Caco-2 (cell line): Measurements from ENCODE around the gene C10orf67. TPM values are rescaled to one million over a fixed set of nuclear protein-coding genes. Genes with fewer than 3 reads are reported as not detected.
"Not testable (repeated sequence)": the region's sequence is repeated elsewhere in the genome, so short reads cannot be mapped to it uniquely, and the experiment has no call there.

Experiments
- BruUV-seq: library from RNA; stranded (reverse); fragments of 400-500 nt; replicated peaks from 2 replicates; lab custom pipeline; 2021; lab: Mats Ljungman, UMichigan
- CTCF ChIA-PET: fragments of 300-600 bp; sonication (Branson Sonifier 250); formaldehyde crosslinking; loops from one replicate; lab custom pipeline; 2022; ENCODE audit warnings: antibody characterized with exemption; lab: Charles Lee
- POLR2A ChIA-PET: fragments of 300-600 bp; sonication (Branson Sonifier 250); formaldehyde crosslinking; loops from one replicate; lab custom pipeline; 2022; ENCODE audit warnings: antibody characterized with exemption; lab: Charles Lee
- DNase-seq, 2 experiments: peaks; one replicate each; pipeline versions ENCODE4 v3.0.0 to v3.0.0-alpha.2; 2020 to 2022
- H3K27me3 ChIP-seq: replicated peaks from 2 replicates; pipeline ENCODE4 v1.6.0; 2011; ENCODE audit warnings: low read length; ENCODE audit not compliant: control insufficient read depth, insufficient read depth
- H3K36me3 ChIP-seq: 2 replicates; pipeline ENCODE4 v1.5.1; 2011; ENCODE audit warnings: low read length; ENCODE audit not compliant: control insufficient read depth, insufficient read depth
- H3K4me1 ChIP-seq: fragments of 250-450 bp; sonication (Bioruptor Pico); 2 replicates; pipeline ENCODE4 v1.5.1; 2020; ENCODE audit warnings: mild to moderate bottlenecking
- H3K4me3 ChIP-seq: 2 replicates; pipeline ENCODE4 v1.5.1; 2011; ENCODE audit warnings: low read depth, mild to moderate bottlenecking, control low read depth, low read length
- H3K9me3 ChIP-seq: fragments of 250-450 bp; sonication (Bioruptor Pico); 2 replicates; pipeline ENCODE4 v1.5.1; 2020; ENCODE audit warnings: mild to moderate bottlenecking, moderate library complexity
- H3K27ac Mint-ChIP-seq: one replicate; pipeline ENCODE4 v1.8.0; 2022; ENCODE audit warnings: mixed read lengths; ENCODE audit not compliant: unreplicated experiment
- H3K27me3 Mint-ChIP-seq: one replicate; pipeline ENCODE4 v1.8.0; 2022; ENCODE audit warnings: mixed read lengths; ENCODE audit not compliant: insufficient read depth, unreplicated experiment
- H3K36me3 Mint-ChIP-seq: one replicate; pipeline ENCODE4 v1.8.0; 2022; ENCODE audit warnings: mild to moderate bottlenecking, mixed read lengths; ENCODE audit not compliant: insufficient read depth, unreplicated experiment
- H3K4me1 Mint-ChIP-seq: one replicate; pipeline ENCODE4 v1.8.0; 2022; ENCODE audit warnings: low read depth, mixed read lengths; ENCODE audit not compliant: unreplicated experiment
- H3K4me3 Mint-ChIP-seq: one replicate; pipeline ENCODE4 v1.8.0; 2022; ENCODE audit warnings: mild to moderate bottlenecking, moderate library complexity, mixed read lengths; ENCODE audit not compliant: unreplicated experiment
- H3K9me3 Mint-ChIP-seq: one replicate; pipeline ENCODE4 v1.8.0; 2022; ENCODE audit warnings: mixed read lengths; ENCODE audit not compliant: unreplicated experiment
- CTCF ChIP-seq, 2 experiments: fragments of 200-600 bp in 1 of 2; IDR thresholded peaks; 1 replicate in 1 of 2; 2 replicates in 1 of 2; pipeline versions ENCODE4 v1.5.1 to v1.8.0; 2011 to 2022; ENCODE audit warnings: antibody characterized with exemption in 1 of 2, control low read depth in 1 of 2, inconsistent platforms in 1 of 2, low read depth in 1 of 2, low read length in 1 of 2, mild to moderate bottlenecking in 1 of 2, moderate library complexity in 1 of 2; ENCODE audit not compliant: insufficient read depth in 1 of 2, severe bottlenecking in 1 of 2, unreplicated experiment in 1 of 2
- intact Hi-C: fragments of 100-400 bp; cut with micrococcal nuclease; formaldehyde crosslinking; loops from one replicate; pipeline ENCODE4 v1.10.0; 2022; ENCODE audit not compliant: unreplicated experiment
- total RNA-seq: library from RNA; stranded (reverse); gene quantifications from 2 replicates; pipeline ENCODE4 v1.2.3, GENCODE V29; 2022

The C10orf67 gene
- total RNA-seq, 1 experiment from 2014 or later, result not detected

- Histone ChIP-seq H3K4me3 (no peak overlapping the region), H3K36me3 (no peaks in the 10 kb centered on the region), H3K27me3 (no peaks in the 10 kb centered on the region), H3K9me3 (no peaks in the 10 kb centered on the region), H3K4me1 (no peaks in the 10 kb centered on the region)
- H3K36me3 Mint-ChIP-seq, result no peaks in the 10 kb centered on the region
- H3K27me3 Mint-ChIP-seq, result no peaks in the 10 kb centered on the region
- no peaks in the 10 kb centered on the region for H3K9me3 Mint-ChIP-seq
- BruUV-seq, result no TSS peak
- no peak for DNase-seq
- peaks cover 6% of the 10 kb centered on the region for H3K4me1 Mint-ChIP-seq
- intact Hi-C loops, result no loop called here
- TF ChIP-seq CTCF (IDR thresholded peaks at IDR 0.05; ENCODE audit: insufficient read depth in 1 of 2, low read depth in 1 of 2, low read length in 1 of 2, severe bottlenecking in 1 of 2, unreplicated experiment in 1 of 2), result no peak
- POLR2A ChIA-PET, result no interaction called here
- CTCF ChIA-PET, result no interaction called here
- H3K4me3 Mint-ChIP-seq, result no peak overlapping the region
- H3K27ac Mint-ChIP-seq, result no peak overlapping the region
These were observed 25.5 kb upstream of the C10orf67 start for GRCh38 chr10:23370106-23370505.

- POLR2A ChIA-PET, result no interaction called here
- Mint-ChIP-seq H3K4me1 (peaks cover 6% of the 10 kb centered on the region), H3K4me3 (no peak overlapping the region), H3K27me3 (peaks cover 4% of the 10 kb centered on the region), H3K36me3 (no peaks in the 10 kb centered on the region), H3K27ac (no peak overlapping the region), H3K9me3 (no peaks in the 10 kb centered on the region)
- CTCF ChIA-PET, result no interaction called here
- intact Hi-C loops, result no loop called here
- no peak for TF ChIP-seq CTCF (IDR thresholded peaks at IDR 0.05; ENCODE audit: insufficient read depth in 1 of 2, low read depth in 1 of 2, low read length in 1 of 2, severe bottlenecking in 1 of 2, unreplicated experiment in 1 of 2)
- no peaks in the 10 kb centered on the region for H3K9me3 ChIP-seq
- no TSS peak for BruUV-seq
- H3K4me1 ChIP-seq, result no peaks in the 10 kb centered on the region
- H3K36me3 ChIP-seq, result no peaks in the 10 kb centered on the region
- H3K27me3 ChIP-seq, result no peaks in the 10 kb centered on the region
- H3K4me3 ChIP-seq, result no peak overlapping the region
- no peak for DNase-seq
These were observed 24.4 kb upstream of the C10orf67 start for GRCh38 chr10:23368816-23369640.

GRCh38 chr10:23367896-23368595 lies 23.4 kb upstream of the C10orf67 start:
- Histone ChIP-seq H3K4me1 (no peaks in the 10 kb centered on the region), H3K9me3 (no peaks in the 10 kb centered on the region), H3K4me3 (no peak overlapping the region), H3K27me3 (no peaks in the 10 kb centered on the region), H3K36me3 (no peaks in the 10 kb centered on the region)
- POLR2A ChIA-PET, result no interaction called here
- H3K27me3 Mint-ChIP-seq, result peaks cover 8% of the 10 kb centered on the region
- no peak for TF ChIP-seq CTCF (IDR thresholded peaks at IDR 0.05; ENCODE audit: insufficient read depth in 1 of 2, low read depth in 1 of 2, low read length in 1 of 2, severe bottlenecking in 1 of 2, unreplicated experiment in 1 of 2)
- peaks cover 6% of the 10 kb centered on the region for H3K4me1 Mint-ChIP-seq
- no peaks in the 10 kb centered on the region for H3K36me3 Mint-ChIP-seq
- BruUV-seq, result no TSS peak
- H3K4me3 Mint-ChIP-seq, result no peak overlapping the region
- CTCF ChIA-PET, result interaction anchor here (0.5 kb wide), 1 partner anchor 164 kb away, joined by 3 read pairs; no protein-coding TSS in a partner anchor
- H3K9me3 Mint-ChIP-seq, result no peaks in the 10 kb centered on the region
- DNase-seq, result no peak
- intact Hi-C loops, result no loop called here
- no peak overlapping the region for H3K27ac Mint-ChIP-seq

DNA sequence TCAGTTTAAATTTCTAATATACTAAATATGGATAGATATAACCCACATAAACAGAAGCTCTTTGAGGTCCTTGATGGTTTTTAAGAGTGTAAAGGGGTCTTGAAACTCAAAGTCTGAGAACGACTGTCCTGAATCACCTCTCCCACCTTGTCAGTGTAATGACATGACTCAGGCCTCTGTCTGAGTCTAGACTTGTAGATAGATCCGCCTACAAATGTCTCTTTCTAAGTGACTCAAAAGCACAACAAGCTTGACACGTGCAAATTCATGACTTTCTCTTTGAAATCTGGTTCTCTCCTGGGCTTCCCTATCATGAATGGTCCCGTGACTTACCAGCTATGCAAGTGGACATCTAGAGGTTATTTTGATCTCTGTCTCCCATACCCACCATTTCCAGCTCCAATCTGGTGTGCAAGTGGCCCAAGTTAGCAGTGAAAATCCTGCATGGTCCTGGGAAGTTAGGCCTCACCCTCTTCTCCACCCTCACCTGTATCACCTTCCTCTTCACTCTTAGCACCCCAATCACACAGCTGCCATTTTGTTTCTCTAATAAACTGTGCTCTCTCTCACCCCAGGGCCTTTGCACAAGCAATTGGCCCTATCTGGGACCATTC lies 20.9 kb upstream of the C10orf67 start:
- DNase-seq, H3K9me3 Mint-ChIP-seq, H3K9me3 ChIP-seq, H3K27me3 ChIP-seq, BruUV-seq, CTCF ChIA-PET, H3K36me3 Mint-ChIP-seq, H3K36me3 ChIP-seq, H3K4me3 ChIP-seq, H3K27ac Mint-ChIP-seq, H3K4me1 ChIP-seq, intact Hi-C loops, POLR2A ChIA-PET, H3K4me3 Mint-ChIP-seq, H3K4me1 Mint-ChIP-seq: not testable (repeated sequence)
- H3K27me3 Mint-ChIP-seq, result peaks cover 13% of the 10 kb centered on the region
